Endodermal cell (in vitro differentiated cells): Measurements from ENCODE around the gene ACTBL2. TPM values are rescaled to one million over a fixed set of nuclear protein-coding genes. Genes with fewer than 3 reads are reported as not detected.
"Not testable (repeated sequence)": the region's sequence is repeated elsewhere in the genome, so short reads cannot be mapped to it uniquely, and the experiment has no call there.

Experiments used
- DNase-seq: peaks from one replicate; pipeline ENCODE4 v3.0.0-alpha.2; 2017
- H3K27ac ChIP-seq: 2 replicates; pipeline ENCODE4 v1.5.1; 2013; ENCODE audit warnings: mild to moderate bottlenecking, low read depth, low read length, moderate library complexity
- H3K27me3 ChIP-seq: 2 replicates; pipeline ENCODE4 v1.6.1; 2013; ENCODE audit warnings: mild to moderate bottlenecking, low read length, moderate library complexity; ENCODE audit not compliant: insufficient read depth, control insufficient read depth, poor library complexity, severe bottlenecking
- H3K36me3 ChIP-seq: 2 replicates; pipeline ENCODE4 v1.7.0; 2013; ENCODE audit warnings: mild to moderate bottlenecking, low read length, moderate library complexity; ENCODE audit not compliant: control insufficient read depth, insufficient read depth
- H3K4me1 ChIP-seq: one replicate; pipeline ENCODE4 v1.7.0; 2013; ENCODE audit warnings: low read length; ENCODE audit not compliant: control insufficient read depth, insufficient read depth
- H3K4me3 ChIP-seq: 2 replicates; pipeline ENCODE4 v1.5.1; 2013; ENCODE audit warnings: mild to moderate bottlenecking, low read length, moderate library complexity
- H3K9ac ChIP-seq: 2 replicates; pipeline ENCODE4 v1.6.1; 2013; ENCODE audit warnings: mild to moderate bottlenecking, low read length, moderate library complexity; ENCODE audit not compliant: poor library complexity, severe bottlenecking; ENCODE audit errors: extremely low read depth
- H3K9me3 ChIP-seq: 2 replicates; pipeline ENCODE4 v1.6.1; 2013; ENCODE audit warnings: mild to moderate bottlenecking, low read length, moderate library complexity; ENCODE audit not compliant: control insufficient read depth
- H3K27ac Mint-ChIP-seq: 2 replicates; pipeline ENCODE4 v1.8.0; 2020; ENCODE audit warnings: mixed read lengths
- H3K27me3 Mint-ChIP-seq: 2 replicates; pipeline ENCODE4 v1.8.0; 2021; ENCODE audit warnings: mild to moderate bottlenecking, mixed read lengths; ENCODE audit not compliant: insufficient read depth
- H3K36me3 Mint-ChIP-seq: 2 replicates; pipeline ENCODE4 v1.8.0; 2020; ENCODE audit warnings: low read depth, mixed read lengths
- H3K4me1 Mint-ChIP-seq: 2 replicates; pipeline ENCODE4 v1.8.0; 2020; ENCODE audit warnings: mixed read lengths
- H3K4me3 Mint-ChIP-seq: 2 replicates; pipeline ENCODE4 v1.8.0; 2020; ENCODE audit warnings: mild to moderate bottlenecking, moderate library complexity, mixed read lengths
- H3K9me3 Mint-ChIP-seq: 2 replicates; pipeline ENCODE4 v1.8.0; 2020; ENCODE audit warnings: mild to moderate bottlenecking, mixed read lengths
- CTCF ChIP-seq: fragments of 200-600 bp; sonication (generic); conservative IDR thresholded peaks from 2 replicates; pipeline ENCODE4 v1.5.0; 2021; ENCODE audit warnings: antibody characterized with exemption, mild to moderate bottlenecking
- WGBS, 2 experiments: methylation state at CpG; one replicate each; pipeline versions ENCODE4 v1.1.5 to v1.1.7; 2013; ENCODE audit warnings: missing lambda C conversion rate in 2 of 2, mixed read lengths in 1 of 2; ENCODE audit not compliant: insufficient coverage in 1 of 2, insufficient read length in 1 of 2; 5-methylcytosine and 5-hydroxymethylcytosine counted together
- total RNA-seq, 2 donors: library from RNA; stranded (reverse); fragmentation: NEBNext Ultra II Directional in 1 of 2; extraction: Animal tissue kit (Norgen Biotek cat#: 25700) in 1 of 2; gene quantifications; 2 replicates in 1 of 2; 3 replicates in 1 of 2; pipeline ENCODE4 v1.2.1, GENCODE V29; 2021

ACTBL2 gene
- total RNA-seq, 2 donors from 2014 or later: not detected

- Histone ChIP-seq H3K27me3 (no peaks in the 10 kb centered on the region), H3K27ac (no peak overlapping the region), H3K9ac (no peak overlapping the region), H3K4me1 (no peaks in the 10 kb centered on the region), H3K4me3 (no peak overlapping the region), H3K9me3 (no peaks in the 10 kb centered on the region), H3K36me3 (no peaks in the 10 kb centered on the region)
- Mint-ChIP-seq H3K4me3 (no peak overlapping the region), H3K27me3 (peaks cover 5% of the 10 kb centered on the region), H3K27ac (no peak overlapping the region), H3K9me3 (no peaks in the 10 kb centered on the region), H3K36me3 (no peaks in the 10 kb centered on the region), H3K4me1 (no peaks in the 10 kb centered on the region)
- no peak for TF ChIP-seq CTCF
- WGBS, 2 experiments: 83% methylated on average over 4 of the region's 4 CpGs; no CpG with 5 or more reads in 1 of the 2 experiments
- DNase-seq: no peak
These were observed 45.3 kb upstream of the ACTBL2 start for GRCh38 chr5:57527870-57528269.

- H3K9me3 ChIP-seq: peaks cover 16% of the 10 kb centered on the region
- DNase-seq: no peak
- no peaks in the 10 kb centered on the region for H3K4me1 ChIP-seq
- Mint-ChIP-seq H3K36me3 (no peaks in the 10 kb centered on the region), H3K9me3 (peaks cover 23% of the 10 kb centered on the region), H3K27ac (no peak overlapping the region), H3K4me3 (no peak overlapping the region), H3K4me1 (no peaks in the 10 kb centered on the region), H3K27me3 (peaks cover 5% of the 10 kb centered on the region)
- no peaks in the 10 kb centered on the region for H3K36me3 ChIP-seq
- no peak overlapping the region for H3K9ac ChIP-seq
- WGBS, 2 experiments: 84 to 87% methylated on average over 4 to 6 of the region's 6 CpGs
- H3K4me3 ChIP-seq: no peak overlapping the region
- H3K27ac ChIP-seq: no peak overlapping the region
- no peak for TF ChIP-seq CTCF
- no peaks in the 10 kb centered on the region for H3K27me3 ChIP-seq
These were observed 41.9 kb upstream of the ACTBL2 start for GRCh38 chr5:57524348-57525060.

GRCh38 chr5:57522477-57522876 lies 39.9 kb upstream of the ACTBL2 start:
- not testable (repeated sequence) for H3K4me3 Mint-ChIP-seq, H3K4me1 ChIP-seq, H3K36me3 Mint-ChIP-seq, H3K27ac ChIP-seq, H3K4me1 Mint-ChIP-seq, H3K4me3 ChIP-seq, H3K36me3 ChIP-seq, DNase-seq, H3K27me3 ChIP-seq, H3K27me3 Mint-ChIP-seq, H3K9ac ChIP-seq, H3K27ac Mint-ChIP-seq
- peaks cover 25% of the 10 kb centered on the region for H3K9me3 ChIP-seq
- H3K9me3 Mint-ChIP-seq: peaks cover 43% of the 10 kb centered on the region
- 91 to 100% methylated on average over 1 to 4 of the region's 4 CpGs for WGBS, 2 experiments

- H3K4me1 ChIP-seq, H3K36me3 Mint-ChIP-seq, H3K36me3 ChIP-seq, H3K4me3 Mint-ChIP-seq, H3K4me3 ChIP-seq, H3K27ac ChIP-seq, H3K27me3 ChIP-seq, H3K27ac Mint-ChIP-seq, H3K27me3 Mint-ChIP-seq, DNase-seq, H3K9ac ChIP-seq: not testable (repeated sequence)
- Mint-ChIP-seq H3K4me1 (peaks cover 12% of the 10 kb centered on the region), H3K9me3 (peaks cover 54% of the 10 kb centered on the region)
- peaks cover 37% of the 10 kb centered on the region for H3K9me3 ChIP-seq
- 96 to 97% methylated on average over 6 to 17 of the region's 17 CpGs for WGBS, 2 experiments
These were observed 35.8 kb upstream of the ACTBL2 start for GRCh38 chr5:57518415-57518814.
